Upper lobe of left lung (tissue), 6 donors: ENCODE data around the gene FTSJ1. TPM values are rescaled to one million over a fixed set of nuclear protein-coding genes. Genes with fewer than 3 reads are reported as not detected.
A peak's percentile ranks its signal among the peaks of the same experiment; 100 is the strongest.

ENCODE experiments used
- ATAC-seq, 2 donors: fragments of 200-7000 bp; cut with Tn5 transposase; one replicate each; pipeline ENCODE4 v1.9.1; 2022; ENCODE audit warnings: mild to moderate bottlenecking in 2 of 2, moderate library complexity in 2 of 2; ENCODE audit not compliant: low FRiP score in 2 of 2
- DNase-seq, 2 donors: peaks; one replicate each; pipeline ENCODE4 v3.0.0-alpha.2; 2019 to 2020
- H3K27ac ChIP-seq, 4 donors: fragments of 200-600 bp; sonication (generic); one replicate each; pipeline ENCODE4 v1.5.1; 2016 to 2019
- H3K27me3 ChIP-seq, 4 donors: fragments of 200-600 bp; sonication (generic); one replicate each; pipeline ENCODE4 v1.5.1; 2017 to 2019
- H3K36me3 ChIP-seq, 4 donors: fragments of 200-600 bp; sonication (generic); one replicate each; pipeline ENCODE4 v1.5.1; 2016 to 2019
- H3K4me1 ChIP-seq, 4 donors: fragments of 200-600 bp; sonication (generic); one replicate each; pipeline ENCODE4 v1.5.1; 2018 to 2019
- H3K4me3 ChIP-seq, 4 donors: fragments of 200-600 bp; sonication (generic); one replicate each; pipeline ENCODE4 v1.5.1; 2017 to 2019; ENCODE audit warnings: mild to moderate bottlenecking in 2 of 4, moderate library complexity in 1 of 4
- H3K9me3 ChIP-seq, 4 donors: fragments of 200-600 bp; sonication (generic); one replicate each; pipeline ENCODE4 v1.5.1; 2018 to 2019
- CTCF ChIP-seq, 6 experiments: fragments of 450-650 bp in 4 of 6; fragments of 200-600 bp in 2 of 6; sonication (generic) in 2 of 6; IDR thresholded peaks; one replicate each; pipeline ENCODE4 v1.5.1; 2016 to 2019; ENCODE audit warnings: antibody characterized with exemption in 6 of 6
- EP300 ChIP-seq, 4 donors: sonication (generic); formaldehyde crosslinking; IDR thresholded peaks; one replicate each; pipeline ENCODE4 v1.5.1; 2017; ENCODE audit warnings: antibody characterized with exemption in 4 of 4, control low read depth in 2 of 4
- POLR2A ChIP-seq, 4 donors: fragments of 450-650 bp; IDR thresholded peaks; one replicate each; pipeline ENCODE4 v1.5.1; 2016 to 2017; ENCODE audit warnings: antibody characterized with exemption in 4 of 4, mild to moderate bottlenecking in 2 of 4
- POLR2AphosphoS5 ChIP-seq, 2 donors: sonication (generic); formaldehyde crosslinking; IDR thresholded peaks; one replicate each; pipeline ENCODE4 v1.5.1; 2017; ENCODE audit warnings: antibody characterized with exemption in 2 of 2
- WGBS, 2 donors: methylation state at CpG; one replicate each; pipeline ENCODE4 v1.1.5; 2017 to 2018; 5-methylcytosine and 5-hydroxymethylcytosine counted together
- total RNA-seq, 6 donors: library from RNA; depleted of rRNA in 4 of 6; stranded (reverse); fragments of >200 nt in 4 of 6; gene quantifications; one replicate each; pipeline versions ENCODE4 v1.1.0 to v1.2.1, GENCODE V29; 2016 to 2021
- donor health status: DM: no; HTN: no; CAD: no; lungs with moderate emphysema.
- donor health status: DM: no; HTN: yes; CAD: no; lungs with severe emphysema.

FTSJ1 gene
- total RNA-seq, 6 donors from 2014 or later: 25.2 to 49.1 (median 42.8) TPM

- Histone ChIP-seq H3K36me3 (no peaks in the 10 kb centered on the region), H3K4me1 (peaks cover 0 to 5% (median 0%) of the 10 kb centered on the region in 4 donors), H3K4me3 (peak within 1 kb of the TSS; percentile 57 to 79 (median 64)), H3K9me3 (peaks cover 0 to 5% (median 0%) of the 10 kb centered on the region in 4 donors), H3K27me3 (no peaks in the 10 kb centered on the region), H3K27ac (peak within 1 kb of the TSS; percentile 67 to 85 (median 80))
- TF ChIP-seq CTCF (IDR thresholded peaks at IDR 0.05): no peak
- no peak for TF ChIP-seq EP300 (IDR thresholded peaks at IDR 0.05)
- TF ChIP-seq POLR2A (IDR thresholded peaks at IDR 0.05): peak in 3 of 4 donors; percentile 23 to 74 (median 55)
- TF ChIP-seq POLR2AphosphoS5 (IDR thresholded peaks at IDR 0.05): peak in 1 of 2 donors; percentile 52
- WGBS, 2 donors: 0 to 57% methylated on average over 4 to 33 of the region's 65 CpGs
- DNase-seq: peak; percentile 83 to 96
- ATAC-seq: peak; percentile 86 to 98
Measured at GRCh38 chrX:48508400-48509244, 32.6 kb downstream of the FTSJ1 start, which contains the start of gene PORCN. PORCN (plus strand) TSS chrX:48508992; CDS start chrX:48509821, 829 bp downstream.

- peak in 1 of 2 donors; percentile 11 for ATAC-seq
- H3K9me3 ChIP-seq: peaks cover 0 to 5% (median 0%) of the 10 kb centered on the region in 4 donors
- H3K36me3 ChIP-seq: no peaks in the 10 kb centered on the region
- TF ChIP-seq POLR2A (IDR thresholded peaks at IDR 0.05): no peak
- TF ChIP-seq POLR2AphosphoS5 (IDR thresholded peaks at IDR 0.05): no peak
- TF ChIP-seq CTCF (IDR thresholded peaks at IDR 0.05): no peak
- no peak for TF ChIP-seq EP300 (IDR thresholded peaks at IDR 0.05)
- DNase-seq: no peak
- H3K4me3 ChIP-seq: peak overlapping the region; percentile 57 to 79 (median 64)
- H3K27ac ChIP-seq: peak overlapping the region; percentile 67 to 85 (median 80)
- 31% methylated on average over 16 of the region's 16 CpGs; no CpG with 5 or more reads in 1 of the 2 donors for WGBS, 2 donors
- peaks cover 0 to 5% (median 0%) of the 10 kb centered on the region in 4 donors for H3K4me1 ChIP-seq
- no peaks in the 10 kb centered on the region for H3K27me3 ChIP-seq
Measured at GRCh38 chrX:48509245-48509590, 33.2 kb downstream of the FTSJ1 start.

- Histone ChIP-seq H3K4me1 (peaks cover 0 to 5% (median 0%) of the 10 kb centered on the region in 4 donors), H3K4me3 (peak overlapping the region in 3 of 4 donors; percentile 60 to 79 (median 67)), H3K27ac (no peak overlapping the region), H3K36me3 (no peaks in the 10 kb centered on the region), H3K27me3 (no peaks in the 10 kb centered on the region), H3K9me3 (peaks cover 0 to 5% (median 0%) of the 10 kb centered on the region in 4 donors)
- DNase-seq (no peak), ATAC-seq (no peak)
- TF ChIP-seq CTCF (IDR thresholded peaks at IDR 0.05) (no peak), POLR2A (IDR thresholded peaks at IDR 0.05) (no peak), POLR2AphosphoS5 (IDR thresholded peaks at IDR 0.05) (no peak), EP300 (IDR thresholded peaks at IDR 0.05) (no peak)
- 76% methylated on average over 11 of the region's 11 CpGs; no CpG with 5 or more reads in 1 of the 2 donors for WGBS, 2 donors
Measured at GRCh38 chrX:48509619-48510018, 33.6 kb downstream of the FTSJ1 start.

GRCh38 chrX:48511560-48511959 is 35.6 kb downstream of the FTSJ1 start:
- no peak for DNase-seq
- 69% methylated on average over 4 of the region's 4 CpGs for WGBS, 2 donors

More at GRCh38 chrX:48511560-48511959, 35.6 kb downstream of the FTSJ1 start:
- H3K4me1 ChIP-seq: peaks cover 0 to 5% (median 0%) of the 10 kb centered on the region in 4 donors
- H3K27me3 ChIP-seq: no peaks in the 10 kb centered on the region
- no peak overlapping the region for H3K27ac ChIP-seq
- H3K9me3 ChIP-seq: peaks cover 0 to 5% (median 0%) of the 10 kb centered on the region in 4 donors
- H3K4me3 ChIP-seq: no peak overlapping the region
- peak in 1 of 6 experiments; percentile 11 for TF ChIP-seq CTCF (IDR thresholded peaks at IDR 0.05)
- TF ChIP-seq POLR2A (IDR thresholded peaks at IDR 0.05): no peak
- H3K36me3 ChIP-seq: peaks cover 0 to 9% (median 3%) of the 10 kb centered on the region in 4 donors
- no peak for ATAC-seq
